Measurements from ENCODE around the gene KLHL22.

KLHL22 gene

DNA sequence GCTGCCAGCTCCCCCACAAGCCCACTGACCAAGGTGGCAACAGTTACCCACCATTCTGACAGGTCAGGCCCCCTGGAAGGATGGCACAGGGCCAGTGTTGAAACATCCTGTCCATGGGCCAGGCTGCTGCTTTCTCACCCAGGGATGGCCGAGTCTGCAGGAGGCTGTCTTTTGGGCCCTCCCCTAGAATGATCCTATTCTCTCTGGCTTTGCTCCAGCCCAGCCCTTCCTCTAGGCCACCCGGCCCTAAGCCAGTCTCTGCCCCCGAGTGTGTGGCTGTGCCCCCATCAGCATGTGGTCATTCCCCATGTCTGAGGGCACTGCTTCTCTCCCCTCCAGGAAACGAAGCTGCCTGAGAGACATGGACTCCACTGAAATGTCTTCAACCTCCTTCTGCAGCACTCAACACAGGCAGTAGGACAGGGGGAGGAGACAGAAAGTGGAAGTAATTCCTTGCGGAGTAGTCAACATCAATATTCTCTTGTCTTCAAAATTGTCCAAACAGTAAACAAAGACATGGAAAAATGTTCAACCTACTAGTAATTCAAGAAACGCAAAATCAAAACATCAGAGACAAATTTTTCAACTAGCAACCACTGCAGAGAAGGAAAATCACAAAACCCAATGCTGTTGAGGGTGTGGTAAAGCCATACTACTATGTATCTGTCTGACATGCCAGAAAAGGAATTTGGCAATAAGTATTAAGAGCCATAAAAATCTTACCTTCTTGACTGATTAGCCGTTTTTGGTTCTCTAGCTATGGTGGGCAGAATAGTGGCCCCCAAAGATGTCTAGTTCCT is 52.9 kb downstream of the KLHL22 start:
- DNase-seq: no peak

DNA sequence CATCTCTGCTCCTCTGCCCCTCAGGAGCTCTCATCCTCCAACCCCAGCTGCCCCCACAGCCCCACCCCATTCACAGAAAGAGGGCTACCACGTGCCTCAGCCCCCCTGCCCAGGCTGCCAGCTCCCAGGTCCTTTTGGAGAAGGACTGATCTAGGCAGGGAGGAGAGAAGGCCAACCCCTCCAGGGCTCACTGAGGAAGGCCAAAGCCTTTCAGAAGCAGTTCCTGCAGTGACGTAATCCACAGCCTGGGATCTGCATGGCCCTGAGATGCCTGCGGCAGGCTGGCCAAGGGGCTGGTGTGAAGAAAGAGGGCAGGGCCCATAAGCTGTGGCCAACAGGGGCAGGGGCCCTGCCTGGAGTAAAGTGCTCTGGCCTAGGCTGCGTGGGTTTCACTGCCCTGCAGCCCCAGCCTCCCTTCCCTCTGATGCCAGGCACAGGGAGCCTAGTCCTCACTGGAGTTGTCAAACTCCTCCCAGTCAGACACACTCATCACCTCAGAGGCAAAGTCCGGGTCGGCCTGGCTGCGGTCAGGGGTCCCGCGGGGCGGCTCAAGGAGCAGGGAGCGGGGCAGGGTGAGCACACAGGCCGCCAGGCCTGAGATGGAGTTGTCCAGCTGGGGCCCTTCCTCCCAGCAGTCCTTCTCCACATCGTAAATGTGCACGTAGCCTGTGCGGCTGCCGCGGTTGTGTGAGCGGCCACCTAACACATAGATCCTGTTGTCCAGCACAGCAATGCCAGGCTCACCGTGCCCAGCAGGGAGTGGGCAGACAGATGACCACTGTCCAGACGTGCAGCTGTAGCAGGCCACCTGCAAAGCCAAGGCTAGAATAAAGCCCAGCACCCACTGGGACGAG is 53.7 kb downstream of the KLHL22 start:
- no peak for DNase-seq

DNA sequence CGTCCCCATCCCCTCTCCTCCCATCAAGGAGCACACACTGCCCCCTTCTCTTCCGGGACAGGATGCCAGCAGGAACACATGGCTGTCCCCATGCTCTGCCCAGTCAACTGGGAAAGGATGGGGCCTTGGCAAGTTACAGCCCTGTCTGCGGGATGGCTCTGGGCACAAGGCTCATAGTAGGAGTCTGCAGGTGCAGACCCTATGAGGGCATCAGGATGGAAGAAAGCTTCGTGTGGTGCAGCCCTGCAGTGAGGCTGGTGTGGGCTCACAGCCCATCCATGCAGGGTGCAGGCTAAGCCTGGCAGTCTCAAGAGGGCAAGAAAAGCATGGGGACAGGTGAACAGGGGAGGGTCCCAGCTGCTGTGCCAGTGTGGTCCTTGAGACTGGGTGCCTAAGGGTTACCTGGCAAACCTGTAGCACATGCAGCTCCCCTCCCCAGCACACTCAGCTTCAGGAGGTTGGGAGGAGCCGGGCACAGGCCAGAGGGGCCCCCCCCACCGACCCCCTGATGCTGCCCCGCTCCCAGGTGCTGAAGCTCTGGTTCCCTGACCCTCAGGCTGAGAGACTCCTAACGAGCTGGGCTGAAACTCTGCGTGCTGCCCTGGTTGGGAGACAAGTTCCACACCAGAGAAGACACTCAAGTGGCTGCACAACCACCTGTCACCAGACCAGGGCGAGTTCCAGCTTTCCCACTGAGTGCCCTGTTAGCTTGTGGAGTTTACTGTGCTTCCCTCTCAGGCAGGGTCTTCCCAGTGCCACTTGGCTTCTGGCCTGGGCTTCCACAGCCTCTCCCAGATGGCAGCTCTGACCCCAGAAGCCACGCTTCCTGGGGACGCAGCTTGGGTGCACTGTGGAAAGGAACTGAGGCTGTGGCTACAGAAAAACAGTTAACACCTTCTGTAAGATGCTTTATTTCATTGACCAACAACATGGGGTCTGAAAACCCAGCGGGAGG is 54.7 kb downstream of the KLHL22 start:
- DNase-seq: no peak

- no peak for DNase-seq
Observed at GRCh38 chr22:20439928-20440575, 55.5 kb downstream of the KLHL22 start.

GRCh38 chr22:20439556-20439927 is 56.1 kb downstream of the KLHL22 start:
- no peak for DNase-seq

DNA sequence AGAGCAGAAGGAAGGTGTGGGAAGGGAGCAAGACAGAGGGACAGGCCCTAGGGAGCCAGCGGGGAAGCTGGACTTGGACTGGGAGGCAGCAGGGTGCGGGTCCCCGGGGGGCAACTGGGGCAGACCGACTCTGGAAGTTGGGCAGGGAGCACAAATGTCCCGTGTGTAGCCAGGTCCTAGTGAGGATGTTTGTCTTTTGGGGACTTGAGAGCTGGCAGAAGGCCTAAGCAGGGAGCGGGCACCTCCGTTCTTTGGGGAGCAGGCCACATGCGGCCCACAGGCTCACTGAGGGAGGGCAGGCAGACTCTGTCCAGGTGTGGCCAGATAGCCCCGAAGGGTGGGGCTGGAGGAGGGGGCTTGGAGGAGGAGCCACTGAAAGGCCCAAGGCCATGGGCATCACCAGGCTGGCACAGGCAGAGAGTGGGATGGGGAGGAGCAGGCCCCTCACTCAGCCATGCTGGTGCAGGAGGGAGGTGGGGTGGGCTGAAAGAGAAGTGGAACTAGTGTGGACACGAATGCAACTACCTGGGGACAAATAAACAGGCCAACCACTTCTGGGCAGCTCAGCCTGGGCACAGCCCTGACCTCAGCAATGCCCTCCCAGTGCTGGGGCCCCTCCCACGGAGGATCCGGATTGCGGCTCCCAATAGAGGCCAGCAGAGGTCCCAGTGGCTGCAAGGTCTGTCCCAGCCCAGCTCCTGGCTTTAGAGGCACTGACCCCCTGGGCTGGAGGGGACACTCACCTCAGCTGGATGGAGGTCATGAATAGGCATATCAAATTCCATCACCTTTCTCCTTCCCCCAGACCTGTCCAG is 56.7 kb downstream of the KLHL22 start:
- no peak for DNase-seq

GRCh38 chr22:20438427-20438677 is 57.2 kb downstream of the KLHL22 start:
- no peak for DNase-seq

DNA sequence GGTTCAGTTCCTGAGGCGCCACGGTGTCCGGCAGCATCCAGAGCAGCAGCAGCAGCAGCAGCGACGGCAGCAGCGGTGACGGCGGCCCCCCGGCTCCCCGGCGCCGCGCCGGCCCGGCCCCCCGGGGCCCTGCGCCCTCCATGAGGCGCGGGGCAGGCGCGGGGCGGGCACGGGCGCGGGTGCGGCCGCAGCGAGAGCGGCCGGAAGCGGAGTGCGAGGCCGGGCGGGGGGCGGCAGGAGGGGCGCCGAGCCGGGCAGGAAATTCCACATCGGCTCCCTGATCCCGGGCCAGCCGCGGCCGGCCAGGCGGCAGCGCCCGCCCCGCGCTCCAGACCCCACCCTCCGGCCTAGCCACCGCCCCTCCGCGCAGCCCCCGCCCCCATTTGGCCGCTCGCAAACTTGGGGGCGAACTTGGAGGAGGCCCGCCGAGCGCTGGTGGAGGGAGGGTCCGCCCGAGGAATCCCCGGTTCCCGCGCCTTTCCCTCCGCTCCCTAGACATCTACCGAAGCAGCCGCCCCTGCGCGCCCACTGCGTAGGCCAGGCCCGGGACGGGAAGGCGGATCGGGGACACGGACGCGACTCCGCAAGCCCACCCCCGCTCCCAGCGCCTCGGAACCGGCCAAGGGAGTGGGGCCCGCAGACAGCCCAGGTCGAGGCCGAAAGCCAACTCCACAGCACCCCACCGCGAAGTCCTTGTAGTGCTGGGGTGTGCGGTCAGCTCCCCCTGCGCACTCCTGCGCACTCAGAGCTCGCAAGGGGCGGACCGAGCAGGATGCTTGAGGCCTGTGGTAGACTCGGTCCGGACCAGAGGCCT is 57.8 kb downstream of the KLHL22 start, which contains the start of gene SCARF2:
SCARF2 (minus strand) TSS at position 213 of the 814 bp plus-strand sequence; CDS start at position 142, 71 bp downstream.
- DNase-seq: no peak

GRCh38 chr22:20436768-20437612 is 58.6 kb downstream of the KLHL22 start:
- DNase-seq: no peak

- DNase-seq: no peak
Observed at GRCh38 chr22:20436307-20436767, 59.3 kb downstream of the KLHL22 start.

- no peak for DNase-seq
Observed at GRCh38 chr22:20435436-20436306, 59.9 kb downstream of the KLHL22 start.

- DNase-seq: no peak
Observed at GRCh38 chr22:20434773-20435172, 60.8 kb downstream of the KLHL22 start.

- no peak for DNase-seq
Observed at GRCh38 chr22:20434264-20434751, 61.3 kb downstream of the KLHL22 start.

- DNase-seq: no peak
Observed at GRCh38 chr22:20433686-20434241, 61.8 kb downstream of the KLHL22 start.

DNA sequence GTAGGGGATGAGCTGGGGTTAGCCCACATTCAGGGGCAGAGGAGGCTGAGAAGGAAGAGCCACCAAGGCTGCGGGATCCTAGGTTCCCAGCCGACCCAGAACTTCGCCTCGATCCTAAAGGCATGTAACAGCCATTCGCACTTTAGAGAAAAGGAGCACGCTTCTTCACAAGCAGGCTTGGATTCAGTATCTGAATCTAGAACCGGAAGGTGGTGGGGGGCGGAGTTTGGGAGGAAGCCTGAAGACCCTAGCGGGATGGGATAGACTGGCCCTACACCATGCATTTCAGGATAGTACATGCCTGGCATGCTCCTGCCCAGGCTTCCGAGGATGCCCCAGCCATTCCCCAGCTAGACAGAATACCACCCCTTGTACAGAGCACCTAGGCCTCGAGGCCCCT is 62.4 kb downstream of the KLHL22 start:
- no peak for DNase-seq

- no peak for DNase-seq
Observed at GRCh38 chr22:20432244-20432686, 63.3 kb downstream of the KLHL22 start.

DNA sequence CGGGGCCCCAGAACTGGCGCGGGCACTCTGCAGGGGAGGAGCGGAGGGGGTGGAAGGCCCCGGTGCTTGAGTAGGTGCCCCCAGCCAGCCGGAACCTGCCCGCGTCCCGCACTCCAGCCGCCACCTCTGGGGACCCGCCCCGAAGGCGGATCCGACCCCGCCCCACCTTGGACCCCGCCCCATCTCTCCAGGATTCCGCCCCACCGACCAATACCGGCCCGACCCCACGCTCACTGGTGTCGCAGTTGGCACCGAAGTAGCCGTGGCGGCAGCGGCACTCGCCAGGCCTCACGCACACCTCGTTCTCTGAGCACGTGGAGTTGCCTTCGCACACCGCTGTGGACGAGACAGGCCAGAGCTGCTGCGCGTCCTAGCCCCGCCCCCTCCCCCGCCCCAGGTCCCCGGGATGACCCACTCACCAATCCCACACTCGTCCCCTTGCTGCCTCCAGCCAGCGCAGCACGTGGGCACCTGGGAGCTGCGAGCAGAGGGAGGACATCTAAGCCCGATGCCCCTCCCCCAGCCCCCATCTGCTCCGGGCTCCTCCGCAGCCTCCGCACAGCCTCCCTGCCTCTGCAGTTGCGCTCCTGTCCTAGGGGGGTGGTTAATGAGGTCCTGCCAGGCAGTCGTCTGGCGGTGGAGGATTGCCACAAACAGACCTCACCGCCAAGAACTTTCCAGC is 63.9 kb downstream of the KLHL22 start:
- DNase-seq: no peak
